GM21717 (cell line): Measurements from ENCODE around the gene PTPN11.
A peak's percentile ranks its signal among the peaks of the same experiment; 100 is the strongest.
"Not testable (repeated sequence)": the region's sequence is repeated elsewhere in the genome, so short reads cannot be mapped to it uniquely, and the experiment has no call there.

ENCODE experiments used
- ATAC-seq: cut with Tn5 transposase; IDR thresholded peaks from one replicate; pipeline ENCODE4 v1.9.1; 2021; ENCODE audit warnings: mild to moderate bottlenecking, moderate library complexity; ENCODE audit not compliant: unreplicated experiment

Gene PTPN11

GRCh38 chr12:112447106-112447505 is 28.4 kb downstream of the PTPN11 start:
- no peak for ATAC-seq

DNA sequence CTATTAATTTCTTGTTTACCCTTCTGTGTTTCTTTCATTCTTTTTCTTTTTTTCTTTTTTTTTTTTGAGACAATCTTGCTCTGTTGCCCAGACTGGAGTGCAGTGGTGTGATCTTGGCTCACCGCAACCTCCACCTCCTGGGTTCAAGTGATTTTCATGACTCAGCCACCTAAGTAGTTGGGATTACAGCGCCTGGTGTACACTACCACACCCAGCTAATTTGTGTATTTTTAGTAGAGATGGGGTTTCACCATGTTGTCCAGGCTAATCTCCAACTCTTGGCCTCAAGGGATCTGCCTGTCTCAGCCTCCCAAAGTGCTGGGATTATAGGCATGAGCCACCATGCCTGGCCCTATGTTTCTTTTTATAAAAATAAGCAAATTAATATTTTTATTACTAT is 29.4 kb downstream of the PTPN11 start:
- ATAC-seq: not testable (repeated sequence)

DNA sequence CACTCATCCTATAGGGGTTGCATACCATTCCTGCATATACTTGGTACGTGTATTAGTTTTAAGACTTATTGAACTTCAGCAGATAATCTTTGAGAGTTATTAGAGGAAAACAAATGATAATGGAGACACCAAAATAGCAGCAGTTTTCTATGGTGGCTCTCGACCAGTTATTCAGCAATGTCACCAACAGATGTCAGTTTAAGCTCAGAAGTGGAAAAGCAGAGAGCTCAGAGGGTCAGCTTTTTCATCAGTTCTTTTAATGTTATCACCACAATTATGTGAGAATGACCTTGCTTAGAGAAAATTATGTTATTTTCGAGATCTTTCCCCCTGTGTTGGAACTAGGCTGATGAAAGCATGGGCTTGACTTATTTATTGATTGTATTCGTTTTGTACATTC is 32.0 kb downstream of the PTPN11 start:
- ATAC-seq: no peak

DNA sequence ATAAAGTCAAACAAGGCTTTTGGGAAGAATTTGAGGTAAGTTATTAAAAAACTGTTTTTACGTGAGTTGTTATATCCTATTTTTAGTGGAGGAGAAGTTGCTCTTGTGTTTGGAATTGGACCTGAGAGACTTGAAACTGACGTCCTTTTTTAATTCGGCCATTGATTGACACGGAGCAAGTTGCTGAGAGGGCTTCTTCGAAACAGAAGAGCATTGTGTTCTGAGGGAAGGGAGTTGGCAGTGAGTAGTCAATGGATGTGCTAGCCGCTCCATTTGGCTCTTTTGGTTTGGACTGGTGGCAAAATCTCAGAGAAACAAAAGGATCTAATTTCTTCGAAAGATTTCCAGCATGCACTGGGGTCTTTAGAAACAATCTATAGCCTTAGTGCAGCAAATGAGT is 37.3 kb downstream of the PTPN11 start:
- ATAC-seq: no peak

DNA sequence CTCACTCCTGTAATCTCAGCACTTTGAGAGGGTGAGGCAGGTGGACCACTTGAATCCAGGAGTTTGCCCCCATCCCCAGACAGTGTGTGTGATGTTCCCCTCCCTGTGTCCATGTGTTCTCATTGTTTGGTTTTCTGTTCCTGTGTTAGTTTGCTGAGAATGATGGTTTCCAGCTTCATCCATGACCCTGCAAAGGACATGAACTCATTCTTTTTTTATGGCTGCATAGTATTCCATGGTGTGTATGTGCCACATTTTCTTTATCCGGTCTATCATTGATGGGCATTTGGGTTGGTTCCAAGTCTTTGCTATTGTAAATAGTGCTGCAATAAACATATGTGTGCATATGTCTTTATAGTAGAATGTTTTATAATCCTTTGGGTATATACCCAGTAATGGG is 38.4 kb downstream of the PTPN11 start:
- not testable (repeated sequence) for ATAC-seq

DNA sequence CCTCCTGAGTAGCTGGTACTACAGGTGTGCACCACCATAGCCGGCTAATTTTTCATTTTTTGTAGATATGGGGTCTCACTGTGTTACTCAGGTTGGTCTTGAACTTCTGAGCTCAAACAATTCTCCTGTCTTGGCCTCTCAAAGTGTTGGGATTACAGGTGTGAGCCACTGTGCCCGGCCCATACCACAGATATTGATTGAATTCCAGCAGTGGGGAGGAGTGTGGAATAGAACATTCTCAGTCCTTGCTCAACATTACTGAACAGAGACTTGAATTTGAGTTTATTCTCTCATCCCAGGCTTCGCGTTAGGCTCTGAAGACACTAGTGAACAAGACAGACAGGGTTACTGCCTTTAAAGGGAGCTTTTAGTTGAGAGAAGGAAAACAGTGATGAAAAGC is 39.6 kb downstream of the PTPN11 start:
- no peak for ATAC-seq

DNA sequence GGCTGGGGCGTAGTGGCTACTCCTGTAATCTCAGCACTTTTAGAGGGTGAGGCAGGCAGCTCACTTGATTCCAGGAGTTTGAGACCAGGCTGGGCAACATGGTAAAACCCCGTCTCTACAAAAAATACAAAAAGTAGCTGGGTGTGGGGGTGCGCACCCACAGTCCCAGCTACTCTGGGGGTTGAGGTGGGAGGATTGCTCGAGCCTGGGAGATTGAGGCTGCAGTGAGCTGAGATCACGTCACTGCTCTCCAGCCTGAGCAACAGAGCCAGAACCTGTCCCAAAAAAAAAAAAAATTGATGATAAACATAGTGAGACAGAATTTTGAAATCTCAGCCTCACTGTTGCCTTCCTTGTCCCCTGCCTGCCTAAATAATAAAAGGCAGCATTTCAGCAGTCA is 40.0 kb downstream of the PTPN11 start:
- ATAC-seq: no peak

GRCh38 chr12:112463478-112463877 is 44.7 kb downstream of the PTPN11 start:
- no peak for ATAC-seq

DNA sequence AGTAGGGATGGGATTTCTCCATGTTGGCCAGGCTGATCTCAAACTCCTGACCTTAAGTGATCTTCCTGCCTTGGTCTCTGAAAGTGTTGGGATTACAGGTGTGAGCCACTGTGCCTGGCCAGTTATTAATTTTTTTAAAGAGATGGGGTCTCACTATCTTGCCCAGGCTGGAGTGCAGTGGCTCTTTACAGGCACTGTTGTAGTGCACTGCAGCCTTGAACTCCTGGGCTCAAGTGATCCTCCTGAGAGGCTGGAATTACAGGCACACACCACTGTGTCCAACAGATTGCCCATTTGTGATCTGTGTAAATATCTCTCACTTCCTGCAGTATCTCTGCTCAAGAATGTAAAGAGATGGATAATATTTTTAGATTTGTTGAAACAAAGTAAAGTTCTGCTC is 45.9 kb downstream of the PTPN11 start:
- ATAC-seq: no peak

- no peak for ATAC-seq
Observed at GRCh38 chr12:112466011-112466422, 47.3 kb downstream of the PTPN11 start.

- ATAC-seq: no peak
Observed at GRCh38 chr12:112466835-112467234, 48.1 kb downstream of the PTPN11 start.

DNA sequence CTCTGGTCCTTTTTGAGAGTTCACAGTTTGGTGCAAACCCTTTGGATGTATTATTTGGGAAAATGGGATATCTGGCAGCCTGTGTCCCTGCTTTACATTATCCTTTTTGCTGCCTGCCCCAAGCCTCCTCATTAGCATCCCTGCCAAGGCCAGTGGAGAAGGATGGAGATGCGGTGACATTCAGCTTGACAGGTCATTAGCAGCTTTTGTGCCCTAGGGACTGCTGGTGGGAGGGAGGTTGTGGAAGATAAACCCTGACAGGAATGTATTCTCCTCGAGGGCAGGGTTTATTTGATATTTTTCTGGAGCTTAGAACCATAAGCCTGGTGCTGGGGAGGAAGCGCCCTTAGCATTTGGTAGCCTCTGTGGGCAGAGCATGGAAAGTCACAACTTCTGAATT is 49.3 kb downstream of the PTPN11 start:
- no peak for ATAC-seq

GRCh38 chr12:112473056-112473455 is 54.3 kb downstream of the PTPN11 start:
- no peak for ATAC-seq

GRCh38 chr12:112479413-112479812 is 60.7 kb downstream of the PTPN11 start:
- ATAC-seq: no peak

GRCh38 chr12:112480931-112481330 is 62.2 kb downstream of the PTPN11 start:
- no peak for ATAC-seq

- no peak for ATAC-seq
Observed at GRCh38 chr12:112482733-112483132, 64.0 kb downstream of the PTPN11 start.

- no peak for ATAC-seq
Observed at GRCh38 chr12:112486361-112486760, 67.6 kb downstream of the PTPN11 start.

DNA sequence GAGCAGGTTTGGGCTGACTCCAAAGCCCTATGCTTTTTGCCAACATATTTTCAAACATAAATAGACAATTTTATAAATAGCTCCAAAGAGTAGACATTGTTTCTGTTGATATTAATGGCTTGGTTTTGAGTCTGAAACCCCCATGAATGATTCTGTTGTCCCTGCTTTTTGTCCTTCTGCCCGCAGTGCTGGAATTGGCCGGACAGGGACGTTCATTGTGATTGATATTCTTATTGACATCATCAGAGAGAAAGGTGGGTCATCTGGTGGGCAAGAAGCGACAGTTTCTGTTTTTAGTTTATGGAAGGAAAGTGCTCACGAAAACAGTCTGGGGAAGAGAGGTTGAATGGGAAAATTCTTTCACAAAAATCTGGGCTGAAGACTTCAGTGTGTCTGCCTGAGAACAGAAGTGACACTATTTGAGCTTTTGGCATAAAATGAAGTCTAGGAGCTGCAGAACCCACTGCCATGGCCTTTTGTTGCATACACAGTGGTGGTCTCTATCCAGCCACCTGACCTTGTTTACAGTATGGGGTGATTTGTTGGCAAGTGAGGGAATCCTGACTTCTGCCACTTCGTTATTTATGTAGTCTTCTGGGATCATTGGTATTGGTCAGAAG is 69.6 kb downstream of the PTPN11 start:
- no peak for ATAC-seq

DNA sequence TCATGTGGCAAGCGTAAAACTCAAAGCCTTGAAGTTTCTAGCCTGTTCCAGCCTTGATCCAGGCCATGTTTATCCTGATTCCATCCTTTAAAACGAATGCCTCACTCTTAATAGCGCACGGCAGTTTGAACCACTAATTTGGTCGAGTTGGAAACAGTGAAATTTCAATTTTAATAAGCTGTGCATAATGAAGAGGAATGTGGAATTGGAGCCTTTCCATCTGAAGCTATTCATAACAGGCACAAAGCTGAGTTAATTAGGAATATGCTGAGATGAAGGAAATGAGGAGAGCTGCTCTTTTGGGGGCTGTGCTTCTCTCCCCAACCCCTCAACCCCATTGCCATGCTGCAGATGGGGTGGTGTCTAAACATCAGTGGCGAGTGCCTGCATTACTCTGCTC is 70.7 kb downstream of the PTPN11 start:
- no peak for ATAC-seq

DNA sequence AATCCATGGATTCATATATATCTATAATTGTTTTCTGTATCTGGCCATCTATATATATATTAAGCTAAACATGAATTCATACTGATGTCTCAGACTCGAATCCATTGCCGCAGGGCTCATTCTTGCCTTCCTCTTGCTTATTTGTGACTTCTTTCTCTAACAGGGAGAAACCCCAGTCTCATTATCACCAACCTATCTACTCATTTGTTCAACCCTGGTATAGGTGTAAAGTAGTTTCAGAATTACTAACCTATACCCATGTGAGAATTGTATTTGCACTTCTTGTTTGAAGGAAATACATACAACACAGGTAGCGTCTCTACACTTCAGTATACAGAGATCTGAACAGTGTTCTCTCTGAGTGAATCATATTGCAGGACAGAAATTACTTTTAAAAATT is 77.7 kb downstream of the PTPN11 start:
- peak; percentile 87 for ATAC-seq

DNA sequence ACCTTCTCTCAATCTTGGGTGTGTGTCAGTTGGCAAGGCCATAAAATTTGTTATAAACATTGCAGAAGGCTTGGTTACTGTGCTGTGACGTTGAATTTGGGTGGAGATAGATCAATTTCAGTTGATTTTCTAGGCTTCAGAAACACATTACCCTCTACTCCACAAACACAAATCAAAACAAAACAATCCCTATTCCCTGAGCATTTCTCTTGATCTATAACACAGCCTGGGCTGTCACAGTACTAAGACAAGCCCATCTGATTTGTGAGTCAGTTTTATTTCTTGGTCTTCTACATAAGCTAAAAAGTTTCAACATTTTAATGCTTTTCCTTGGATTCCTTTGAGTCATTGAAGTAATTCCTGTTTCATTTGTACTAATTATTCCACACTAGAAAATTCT is 79.8 kb downstream of the PTPN11 start:
- ATAC-seq: no peak

DNA sequence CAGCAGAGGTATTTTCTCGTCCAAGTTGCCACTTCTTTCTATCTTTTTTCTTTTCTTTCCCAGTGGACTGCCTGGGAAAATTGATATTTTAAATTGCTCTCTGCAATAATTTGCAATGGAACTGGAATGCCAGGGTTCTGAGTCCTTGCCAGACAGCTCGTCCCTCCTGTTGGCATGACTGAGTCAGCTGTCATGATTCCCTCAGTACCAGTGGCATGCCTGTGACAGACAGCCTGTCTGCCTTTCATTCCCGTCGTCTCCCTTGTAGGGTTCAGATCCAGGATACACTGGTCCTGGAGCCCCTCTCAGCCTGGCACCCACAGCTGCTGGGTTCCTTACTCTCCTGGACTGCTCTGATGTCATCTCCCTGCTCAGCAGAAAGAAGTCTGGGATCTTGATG is 84.8 kb downstream of the PTPN11 start:
- ATAC-seq: no peak

- no peak for ATAC-seq
Observed at GRCh38 chr12:112506513-112507166, 87.9 kb downstream of the PTPN11 start.
